Neural cell (in vitro differentiated cells): Measurements from ENCODE around the gene RAE1. TPM values are rescaled to one million over a fixed set of nuclear protein-coding genes. Genes with fewer than 3 reads are reported as not detected.

Experiments
- H2AFZ ChIP-seq: fragments of 200-600, 300-800 bp; sonication (generic), shearing (Covaris generic); 2 replicates; pipeline ENCODE4 v1.6.0; 2014; ENCODE audit warnings: low read depth, mild to moderate bottlenecking, antibody characterized with exemption, low read length, moderate library complexity
- H3F3A ChIP-seq: fragments of 200-600 bp; shearing (Covaris generic); 2 replicates; pipeline ENCODE4 v1.6.1; 2016; ENCODE audit warnings: mild to moderate bottlenecking, moderate library complexity, mixed read lengths, antibody characterized with exemption, low read length; ENCODE audit not compliant: insufficient read depth, poor library complexity, severe bottlenecking
- H3K27ac ChIP-seq: fragments of 200-600, 300-800 bp; sonication (generic), shearing (Covaris generic); 2 replicates; pipeline ENCODE4 v1.5.1; 2014; ENCODE audit warnings: mild to moderate bottlenecking, low read length, moderate library complexity
- H3K27me3 ChIP-seq: fragments of 300-800, 200-600 bp; sonication (generic), shearing (Covaris generic); 2 replicates; pipeline ENCODE4 v1.6.0; 2014; ENCODE audit warnings: mild to moderate bottlenecking, low read depth, low read length, moderate library complexity; ENCODE audit not compliant: insufficient read depth
- H3K36me3 ChIP-seq: fragments of 300-800, 200-600 bp; sonication (generic), shearing (Covaris generic); 2 replicates; pipeline ENCODE4 v1.5.1; 2014; ENCODE audit warnings: mild to moderate bottlenecking, antibody characterized with exemption, low read length, moderate library complexity; ENCODE audit not compliant: insufficient read depth
- H3K4me2 ChIP-seq: fragments of 300-800, 200-600 bp; sonication (generic), shearing (Covaris generic); 2 replicates; pipeline ENCODE4 v1.6.0; 2014; ENCODE audit warnings: mild to moderate bottlenecking, low read length
- H3K4me3 ChIP-seq: fragments of 300-800, 200-600 bp; sonication (generic), shearing (Covaris generic); 2 replicates; pipeline ENCODE4 v1.5.1; 2014; ENCODE audit warnings: mild to moderate bottlenecking, low read length, moderate library complexity
- H3K79me2 ChIP-seq: fragments of 200-600 bp; shearing (Covaris generic); replicated peaks from 2 replicates; pipeline ENCODE4 v1.6.0; 2014; ENCODE audit warnings: mild to moderate bottlenecking, low read length, moderate library complexity; ENCODE audit not compliant: insufficient read depth
- H3K9ac ChIP-seq: fragments of 300-800, 200-600 bp; sonication (generic), shearing (Covaris generic); 2 replicates; pipeline ENCODE4 v1.6.1; 2016; ENCODE audit warnings: mild to moderate bottlenecking, low read length, mixed read lengths
- H3K9me2 ChIP-seq: fragments of 200-600 bp; shearing (Covaris generic); 2 replicates; pipeline ENCODE4 v1.6.1; 2016; ENCODE audit warnings: mild to moderate bottlenecking, low read length, mixed read lengths; ENCODE audit not compliant: insufficient read depth
- H3K9me3 ChIP-seq: fragments of 200-600, 300-800 bp; sonication (generic), shearing (Covaris generic); 2 replicates; pipeline ENCODE4 v1.6.1; 2016; ENCODE audit warnings: mild to moderate bottlenecking, mixed run types, low read length, moderate library complexity, mixed read lengths
- H4K20me1 ChIP-seq: fragments of 200-600 bp; shearing (Covaris generic); 2 replicates; pipeline ENCODE4 v1.6.1; 2016; ENCODE audit warnings: mild to moderate bottlenecking, mixed run types; ENCODE audit not compliant: insufficient read depth
- EP300 ChIP-seq: fragments of 450-650 bp; conservative IDR thresholded peaks from 2 replicates; pipeline ENCODE4 v1.6.1; 2014; ENCODE audit warnings: antibody characterized with exemption, mild to moderate bottlenecking, moderate library complexity; ENCODE audit not compliant: poor library complexity, severe bottlenecking
- EZH2 ChIP-seq: fragments of 200-600, 300-800 bp; shearing (Covaris generic), sonication (generic); IDR thresholded peaks from 2 replicates; pipeline ENCODE4 v1.6.1; 2014; ENCODE audit warnings: antibody characterized with exemption, low read length, borderline replicate concordance, mild to moderate bottlenecking; ENCODE audit not compliant: insufficient read depth, poor library complexity, severe bottlenecking
- MXI1 ChIP-seq: fragments of 450-650 bp; conservative IDR thresholded peaks from 2 replicates; pipeline ENCODE4 v1.6.1; 2014; ENCODE audit warnings: antibody characterized with exemption, mild to moderate bottlenecking; ENCODE audit not compliant: poor library complexity, severe bottlenecking
- POLR2AphosphoS5 ChIP-seq: IDR thresholded peaks from 2 replicates; pipeline ENCODE4 v1.6.1; 2012
- RAD21 ChIP-seq: fragments of 450-650 bp; conservative IDR thresholded peaks from 2 replicates; pipeline ENCODE4 v1.6.1; 2014; ENCODE audit warnings: antibody characterized with exemption, mild to moderate bottlenecking, moderate library complexity
- REST ChIP-seq: IDR thresholded peaks from 2 replicates; pipeline ENCODE4 v1.6.1; 2012; ENCODE audit warnings: borderline replicate concordance
- SMC3 ChIP-seq: fragments of 450-650 bp; conservative IDR thresholded peaks from 2 replicates; pipeline ENCODE4 v1.6.1; 2014; ENCODE audit warnings: antibody characterized with exemption, mild to moderate bottlenecking, moderate library complexity; ENCODE audit not compliant: poor library complexity
- TAF1 ChIP-seq: IDR thresholded peaks from 2 replicates; pipeline ENCODE4 v1.6.1; 2012; ENCODE audit warnings: low read depth
- polyA plus RNA-seq: library from polyadenylated mRNA; depleted of rRNA; stranded (reverse); fragments of >200 nt; gene quantifications from 2 replicates; pipeline ENCODE4 v1.2.3, GENCODE V29; 2014
- TF ChIP-seq, protein P1 (sequence below): fragments of 450-650 bp; IDR thresholded peaks from 2 replicates; pipeline ENCODE4 v1.5.1; 2014; ENCODE audit warnings: antibody characterized with exemption, mild to moderate bottlenecking, moderate library complexity; ENCODE audit not compliant: poor library complexity, severe bottlenecking

RAE1 gene
- polyA plus RNA-seq, 1 donor from 2014 or later, result 134 TPM

DNA sequence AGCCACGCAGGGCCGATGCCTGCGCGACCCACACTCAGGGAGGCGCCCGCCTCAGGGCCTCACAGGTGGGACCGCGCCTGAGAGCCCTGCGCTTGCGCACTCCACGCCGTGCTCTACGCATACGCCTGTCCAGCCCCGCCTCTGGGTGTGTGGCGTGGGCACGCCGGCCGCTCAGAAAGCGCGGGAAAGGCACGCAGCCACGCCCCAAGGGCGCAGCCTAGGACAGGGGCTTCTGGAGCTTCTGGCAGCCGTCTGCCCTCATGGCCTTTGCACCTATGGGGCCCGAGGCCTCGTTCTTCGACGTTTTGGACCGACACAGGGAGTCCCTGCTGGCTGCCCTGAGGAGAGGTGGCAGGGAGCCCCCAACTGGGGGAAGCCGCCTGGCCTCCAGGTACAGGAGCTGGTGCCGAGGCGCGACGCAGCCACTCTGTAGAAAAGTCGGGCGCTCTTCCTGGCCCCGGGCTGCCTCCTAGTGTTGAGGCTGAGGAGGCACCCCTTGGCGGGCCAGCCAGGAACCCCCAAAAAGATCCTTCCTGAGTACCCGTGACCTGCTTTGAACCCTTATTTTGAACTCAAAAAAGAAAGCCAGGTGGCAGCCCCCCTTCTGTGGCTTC is 21.3 kb upstream of the RAE1 start, which contains the start of gene SPO11:
Gene SPO11 (plus strand): TSS at position 196 of the 614 bp plus-strand sequence. CDS start 65 bp downstream, at position 261.
- no peaks in the 10 kb centered on the region for H3K9me3 ChIP-seq
- H2AFZ ChIP-seq, result no peak within 1 kb of the TSS
- no peaks in the 10 kb centered on the region for H3K36me3 ChIP-seq
- H3K27me3 ChIP-seq, result no peaks in the 10 kb centered on the region
- TF ChIP-seq, protein P1, sequence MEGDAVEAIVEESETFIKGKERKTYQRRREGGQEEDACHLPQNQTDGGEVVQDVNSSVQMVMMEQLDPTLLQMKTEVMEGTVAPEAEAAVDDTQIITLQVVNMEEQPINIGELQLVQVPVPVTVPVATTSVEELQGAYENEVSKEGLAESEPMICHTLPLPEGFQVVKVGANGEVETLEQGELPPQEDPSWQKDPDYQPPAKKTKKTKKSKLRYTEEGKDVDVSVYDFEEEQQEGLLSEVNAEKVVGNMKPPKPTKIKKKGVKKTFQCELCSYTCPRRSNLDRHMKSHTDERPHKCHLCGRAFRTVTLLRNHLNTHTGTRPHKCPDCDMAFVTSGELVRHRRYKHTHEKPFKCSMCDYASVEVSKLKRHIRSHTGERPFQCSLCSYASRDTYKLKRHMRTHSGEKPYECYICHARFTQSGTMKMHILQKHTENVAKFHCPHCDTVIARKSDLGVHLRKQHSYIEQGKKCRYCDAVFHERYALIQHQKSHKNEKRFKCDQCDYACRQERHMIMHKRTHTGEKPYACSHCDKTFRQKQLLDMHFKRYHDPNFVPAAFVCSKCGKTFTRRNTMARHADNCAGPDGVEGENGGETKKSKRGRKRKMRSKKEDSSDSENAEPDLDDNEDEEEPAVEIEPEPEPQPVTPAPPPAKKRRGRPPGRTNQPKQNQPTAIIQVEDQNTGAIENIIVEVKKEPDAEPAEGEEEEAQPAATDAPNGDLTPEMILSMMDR, result no peak
- TF ChIP-seq SMC3, result no peak
- no peak for TF ChIP-seq REST
- no peak for TF ChIP-seq TAF1
- TF ChIP-seq EZH2, result no peak
- no peak for TF ChIP-seq POLR2AphosphoS5
- no peak for TF ChIP-seq RAD21
- TF ChIP-seq EP300, result no peak
- no peak for TF ChIP-seq MXI1
- no peak within 1 kb of the TSS for H3K4me2 ChIP-seq
- H3K4me3 ChIP-seq, result no peak within 1 kb of the TSS
- no peaks in the 10 kb centered on the region for H3K79me2 ChIP-seq
- H3K9ac ChIP-seq, result no peak within 1 kb of the TSS
- H3K27ac ChIP-seq, result no peak within 1 kb of the TSS
- H3F3A ChIP-seq, result no peaks in the 10 kb centered on the region
- H4K20me1 ChIP-seq, result no peaks in the 10 kb centered on the region
- H3K9me2 ChIP-seq, result no peaks in the 10 kb centered on the region

GRCh38 chr20:57330998-57331397 is 20.1 kb upstream of the RAE1 start:
- no peaks in the 10 kb centered on the region for H3F3A ChIP-seq
- H3K9me3 ChIP-seq, result no peaks in the 10 kb centered on the region
- H3K36me3 ChIP-seq, result no peaks in the 10 kb centered on the region
- no peak overlapping the region for H3K9ac ChIP-seq
- H3K4me2 ChIP-seq, result no peak overlapping the region
- TF ChIP-seq EP300 (no peak), REST (no peak), MXI1 (no peak), TAF1 (no peak), RAD21 (no peak), EZH2 (no peak), POLR2AphosphoS5 (no peak), SMC3 (no peak)
- TF ChIP-seq, protein P1, result no peak
- H2AFZ ChIP-seq, result no peak overlapping the region
- H3K27me3 ChIP-seq, result no peaks in the 10 kb centered on the region
- no peaks in the 10 kb centered on the region for H3K79me2 ChIP-seq
- no peaks in the 10 kb centered on the region for H4K20me1 ChIP-seq
- no peak overlapping the region for H3K4me3 ChIP-seq
- H3K27ac ChIP-seq, result no peak overlapping the region
- H3K9me2 ChIP-seq, result no peaks in the 10 kb centered on the region
